C4-2B (cell line): ENCODE results near the gene SGPL1.
"Not testable (repeated sequence)": the region's sequence is repeated elsewhere in the genome, so short reads cannot be mapped to it uniquely, and the experiment has no call there.

ENCODE experiments used
- H3K27ac ChIP-seq: fragments of 450-650 bp; 2 replicates; pipeline ENCODE4 v1.5.1; 2017
- ZFX ChIP-seq: fragments of 450-650 bp; IDR thresholded peaks from 2 replicates; pipeline ENCODE4 v1.6.1; 2017
- TF ChIP-seq, protein P1 (sequence below): fragments of 450-650 bp; conservative IDR thresholded peaks from 2 replicates; pipeline ENCODE4 v1.5.1; 2017; ENCODE audit warnings: mild to moderate bottlenecking

SGPL1 gene, protein sequence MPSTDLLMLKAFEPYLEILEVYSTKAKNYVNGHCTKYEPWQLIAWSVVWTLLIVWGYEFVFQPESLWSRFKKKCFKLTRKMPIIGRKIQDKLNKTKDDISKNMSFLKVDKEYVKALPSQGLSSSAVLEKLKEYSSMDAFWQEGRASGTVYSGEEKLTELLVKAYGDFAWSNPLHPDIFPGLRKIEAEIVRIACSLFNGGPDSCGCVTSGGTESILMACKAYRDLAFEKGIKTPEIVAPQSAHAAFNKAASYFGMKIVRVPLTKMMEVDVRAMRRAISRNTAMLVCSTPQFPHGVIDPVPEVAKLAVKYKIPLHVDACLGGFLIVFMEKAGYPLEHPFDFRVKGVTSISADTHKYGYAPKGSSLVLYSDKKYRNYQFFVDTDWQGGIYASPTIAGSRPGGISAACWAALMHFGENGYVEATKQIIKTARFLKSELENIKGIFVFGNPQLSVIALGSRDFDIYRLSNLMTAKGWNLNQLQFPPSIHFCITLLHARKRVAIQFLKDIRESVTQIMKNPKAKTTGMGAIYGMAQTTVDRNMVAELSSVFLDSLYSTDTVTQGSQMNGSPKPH

DNA sequence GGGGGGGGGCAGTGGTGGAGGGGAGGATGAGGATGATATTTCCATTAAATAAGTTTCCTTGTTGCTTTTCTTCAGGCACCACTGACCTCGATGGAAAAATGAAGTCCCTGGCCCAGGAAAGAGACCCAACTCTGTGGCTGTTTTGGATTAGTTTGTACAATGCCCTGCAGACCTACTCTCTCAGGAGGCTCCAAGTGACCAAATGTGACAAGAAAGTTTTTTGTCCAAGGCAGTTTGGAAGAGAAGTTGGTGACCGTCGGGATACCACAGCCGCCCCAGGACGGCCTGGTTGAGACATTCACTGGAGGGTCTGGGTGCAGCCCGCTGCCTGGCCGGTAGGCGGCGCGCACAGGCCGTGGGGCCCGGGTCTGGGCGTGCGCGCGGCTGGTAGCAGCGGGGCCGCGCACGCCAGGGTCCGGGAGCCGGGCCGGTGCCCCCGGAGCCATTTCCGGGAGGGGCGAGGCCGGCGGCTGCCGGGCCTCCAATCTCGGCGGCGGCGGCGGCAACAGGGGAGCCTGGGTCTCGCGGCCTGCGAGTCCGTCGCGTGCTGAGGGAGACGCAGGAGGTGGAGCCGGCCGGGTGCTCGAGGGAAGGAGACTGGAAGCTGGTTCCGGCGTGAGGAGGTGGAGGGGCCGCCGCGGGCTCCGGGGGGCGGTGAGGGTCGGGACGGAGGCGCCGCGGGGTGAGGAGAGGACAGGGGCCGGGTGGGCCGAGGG lies at the start of gene SGPL1:
TSS of gene SGPL1 (plus strand) at position 445 of the 716 bp plus-strand sequence. CDS start 906 bp downstream, outside the sequence.
- TF ChIP-seq, protein P1, sequence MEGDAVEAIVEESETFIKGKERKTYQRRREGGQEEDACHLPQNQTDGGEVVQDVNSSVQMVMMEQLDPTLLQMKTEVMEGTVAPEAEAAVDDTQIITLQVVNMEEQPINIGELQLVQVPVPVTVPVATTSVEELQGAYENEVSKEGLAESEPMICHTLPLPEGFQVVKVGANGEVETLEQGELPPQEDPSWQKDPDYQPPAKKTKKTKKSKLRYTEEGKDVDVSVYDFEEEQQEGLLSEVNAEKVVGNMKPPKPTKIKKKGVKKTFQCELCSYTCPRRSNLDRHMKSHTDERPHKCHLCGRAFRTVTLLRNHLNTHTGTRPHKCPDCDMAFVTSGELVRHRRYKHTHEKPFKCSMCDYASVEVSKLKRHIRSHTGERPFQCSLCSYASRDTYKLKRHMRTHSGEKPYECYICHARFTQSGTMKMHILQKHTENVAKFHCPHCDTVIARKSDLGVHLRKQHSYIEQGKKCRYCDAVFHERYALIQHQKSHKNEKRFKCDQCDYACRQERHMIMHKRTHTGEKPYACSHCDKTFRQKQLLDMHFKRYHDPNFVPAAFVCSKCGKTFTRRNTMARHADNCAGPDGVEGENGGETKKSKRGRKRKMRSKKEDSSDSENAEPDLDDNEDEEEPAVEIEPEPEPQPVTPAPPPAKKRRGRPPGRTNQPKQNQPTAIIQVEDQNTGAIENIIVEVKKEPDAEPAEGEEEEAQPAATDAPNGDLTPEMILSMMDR = peak; percentile 100
- TF ChIP-seq ZFX = peak; percentile 56
- H3K27ac ChIP-seq = peak within 1 kb of the TSS; percentile 84

DNA sequence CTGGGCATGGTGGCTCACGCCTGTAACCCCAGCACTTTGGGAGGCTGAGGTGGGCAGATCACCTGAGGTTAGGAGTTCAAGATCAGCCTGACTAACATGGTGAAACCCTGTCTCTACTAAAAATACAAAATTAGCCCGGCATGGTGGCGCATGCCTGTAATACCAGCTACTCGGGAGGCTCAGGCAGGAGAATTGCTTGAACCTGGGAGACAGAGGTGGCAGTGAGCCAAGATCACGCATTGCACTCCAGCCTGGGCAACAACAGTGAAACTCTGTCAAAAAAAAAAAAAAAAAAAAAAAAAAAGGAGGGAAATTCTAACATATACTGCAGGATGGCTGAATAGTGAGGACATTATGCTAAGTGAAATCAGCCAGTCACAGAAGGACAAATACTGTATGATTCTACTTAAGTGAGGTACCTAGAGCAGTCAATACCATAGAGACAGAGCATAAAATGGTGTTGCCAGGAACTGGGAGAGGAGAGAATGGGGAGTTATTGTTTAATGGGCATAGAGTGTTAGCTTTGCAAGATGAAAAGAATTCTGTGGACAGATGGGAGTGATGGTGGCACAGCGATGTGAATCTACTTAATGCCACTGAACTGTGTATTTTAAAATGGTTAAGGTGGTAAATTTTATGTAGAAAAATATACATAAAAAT lies 47.6 kb upstream of the SGPL1 start:
- not testable (repeated sequence) for H3K27ac ChIP-seq

- TF ChIP-seq ZFX = no peak
- TF ChIP-seq, protein P1 = no peak
- no peak overlapping the region for H3K27ac ChIP-seq
Measured at GRCh38 chr10:70769121-70769520, 46.6 kb upstream of the SGPL1 start.

GRCh38 chr10:70770001-70770400 lies 45.7 kb upstream of the SGPL1 start:
- TF ChIP-seq ZFX = no peak
- TF ChIP-seq, protein P1 = no peak

DNA sequence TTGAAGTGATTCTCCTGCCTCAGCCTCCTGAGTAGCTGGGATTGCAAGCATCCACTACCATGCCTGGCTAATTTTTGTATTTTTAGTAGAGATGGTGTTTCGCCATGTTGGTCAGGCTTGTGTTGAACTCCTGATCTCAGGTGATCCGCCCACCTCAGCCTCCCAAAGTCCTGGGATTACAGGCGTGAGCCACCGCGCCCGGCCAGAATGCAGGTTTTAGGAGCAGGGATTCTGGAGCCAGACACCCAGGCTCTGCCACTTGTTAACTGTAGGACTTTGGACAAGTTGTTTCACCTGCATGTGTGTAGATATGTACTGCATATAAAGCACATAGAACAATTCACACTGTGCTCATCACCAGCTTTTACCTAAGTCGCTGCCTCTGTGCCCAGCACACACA lies 45.2 kb upstream of the SGPL1 start:
- H3K27ac ChIP-seq = not testable (repeated sequence)

More at GRCh38 chr10:70770001-70770400, 45.7 kb upstream of the SGPL1 start:
- no peak overlapping the region for H3K27ac ChIP-seq

DNA sequence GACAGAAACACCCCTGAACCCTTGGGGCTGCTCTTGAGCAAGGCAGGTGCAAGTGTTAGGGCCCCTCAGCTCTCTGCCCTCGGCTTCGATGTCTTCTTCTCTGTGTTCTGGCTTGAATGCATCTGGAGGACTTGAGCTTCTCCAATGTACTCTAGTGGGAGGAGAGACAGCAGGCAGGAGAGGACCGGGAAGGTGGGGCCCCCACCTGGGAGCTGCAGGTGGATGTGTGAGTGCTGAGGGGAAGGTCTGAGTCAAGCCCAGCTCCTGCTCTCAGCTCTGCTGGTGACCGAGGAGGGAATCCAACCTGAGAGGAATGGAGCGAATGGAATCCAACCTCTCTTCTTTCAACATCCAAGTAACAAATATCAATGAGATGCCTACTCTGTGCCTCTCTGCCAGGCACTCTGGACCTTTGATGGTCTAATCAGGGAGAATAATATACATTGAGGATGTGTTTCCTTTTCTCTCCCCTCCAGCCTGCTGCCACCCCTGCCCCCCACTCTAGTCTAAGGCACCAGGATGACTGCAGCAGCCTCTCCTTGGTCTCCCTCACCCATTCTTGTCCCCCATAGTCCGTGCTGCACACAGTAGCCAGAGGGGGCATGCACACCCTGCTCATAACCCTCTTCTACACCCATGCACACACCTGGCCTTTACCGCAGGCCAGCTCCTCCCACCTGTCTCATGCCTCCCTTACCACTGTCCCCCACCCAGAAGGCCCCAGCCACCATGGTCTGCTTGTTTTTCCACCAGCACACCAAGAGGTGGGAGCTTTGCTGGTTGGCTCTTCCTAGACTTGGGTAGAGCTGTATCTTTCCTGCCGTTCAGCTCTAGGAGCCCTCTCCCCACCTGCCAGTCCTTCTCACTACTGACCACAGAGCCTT lies 44.2 kb upstream of the SGPL1 start:
- no peak overlapping the region for H3K27ac ChIP-seq
- TF ChIP-seq, protein P1 = no peak
- TF ChIP-seq ZFX = no peak

DNA sequence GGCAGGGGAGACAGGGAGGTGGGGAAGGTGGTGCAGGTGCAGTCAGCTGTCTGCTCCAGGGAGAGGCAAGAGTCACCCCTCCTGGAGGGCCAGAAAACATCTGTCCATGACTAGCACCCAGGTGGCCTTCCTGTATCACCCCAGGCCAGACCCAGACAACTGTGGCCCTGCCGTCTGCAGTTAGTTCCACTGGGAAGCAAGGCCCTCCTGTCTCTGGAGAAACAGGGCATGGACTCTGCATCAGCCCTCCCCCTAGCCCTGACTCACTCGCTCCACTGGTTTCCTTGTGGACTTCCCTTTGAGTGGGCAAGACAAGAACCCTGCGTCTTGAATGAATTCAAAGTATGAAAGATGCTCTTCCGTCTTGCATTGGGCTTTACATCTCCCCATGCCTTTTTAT lies 43.1 kb upstream of the SGPL1 start:
- H3K27ac ChIP-seq = no peak overlapping the region
- no peak for TF ChIP-seq ZFX
- TF ChIP-seq, protein P1 = no peak
